PFSK-1 (cell line): ENCODE data around the gene LPXN.

Experiments
- FOXP2 ChIP-seq: optimal IDR thresholded peaks from 2 replicates; pipeline ENCODE3; 2011; ENCODE audit warnings: borderline replicate concordance, control low read depth, inconsistent platforms; ENCODE audit not compliant: insufficient read depth; ENCODE audit errors: extremely low read length, extremely low read depth
- POLR2AphosphoS5 ChIP-seq: IDR thresholded peaks from 2 replicates; pipeline ENCODE4 v1.6.1; 2012; ENCODE audit warnings: low read depth, mild to moderate bottlenecking, control low read depth, low read length, moderate library complexity
- REST ChIP-seq, 2 experiments: IDR thresholded peaks; 2 replicates each; pipeline versions ENCODE4 v1.6.1 to v1.8.0; 2011 to 2012; ENCODE audit warnings: low read depth in 2 of 2, low read length in 2 of 2, control low read depth in 1 of 2, inconsistent platforms in 1 of 2, mild to moderate bottlenecking in 1 of 2, moderate library complexity in 1 of 2; ENCODE audit not compliant: insufficient read depth in 1 of 2
- SIN3A ChIP-seq: IDR thresholded peaks from 2 replicates; pipeline ENCODE4 v1.6.1; 2012; ENCODE audit warnings: mild to moderate bottlenecking, low read length, moderate library complexity, borderline replicate concordance; ENCODE audit not compliant: insufficient read depth
- TAF1 ChIP-seq: IDR thresholded peaks from 2 replicates; pipeline ENCODE4 v1.6.1; 2012; ENCODE audit warnings: low read length, control low read depth, borderline replicate concordance; ENCODE audit not compliant: insufficient read depth

The LPXN gene

GRCh38 chr11:58531865-58532341 is 43.8 kb downstream of the LPXN start:
- no peak for TF ChIP-seq POLR2AphosphoS5
- TF ChIP-seq SIN3A = no peak
- TF ChIP-seq TAF1 = no peak
- TF ChIP-seq FOXP2 = no peak
- no peak for TF ChIP-seq REST (IDR thresholded peaks at IDR 0.05; ENCODE audit: insufficient read depth in 1 of 2, low read depth in 2 of 2, low read length in 2 of 2)

- TF ChIP-seq TAF1 (no peak), REST (IDR thresholded peaks at IDR 0.05; ENCODE audit: insufficient read depth in 1 of 2, low read depth in 2 of 2, low read length in 2 of 2) (no peak), FOXP2 (no peak), SIN3A (no peak), POLR2AphosphoS5 (no peak)
Measured at GRCh38 chr11:58530236-58530635, 45.4 kb downstream of the LPXN start.

GRCh38 chr11:58527429-58527828 is 48.2 kb downstream of the LPXN start:
- no peak for TF ChIP-seq REST (IDR thresholded peaks at IDR 0.05; ENCODE audit: insufficient read depth in 1 of 2, low read depth in 2 of 2, low read length in 2 of 2)
- no peak for TF ChIP-seq POLR2AphosphoS5
- no peak for TF ChIP-seq SIN3A
- TF ChIP-seq FOXP2 = no peak
- no peak for TF ChIP-seq TAF1

GRCh38 chr11:58526721-58527120 is 48.9 kb downstream of the LPXN start:
- no peak for TF ChIP-seq FOXP2

GRCh38 chr11:58525037-58525614 is 50.5 kb downstream of the LPXN start:
- no peak for TF ChIP-seq REST (IDR thresholded peaks at IDR 0.05; ENCODE audit: insufficient read depth in 1 of 2, low read depth in 2 of 2, low read length in 2 of 2)
